Heart right ventricle (tissue), 16 donors: ENCODE results near the gene RPL28. TPM values are rescaled to one million over a fixed set of nuclear protein-coding genes. Genes with fewer than 3 reads are reported as not detected.

ENCODE experiments used
- ATAC-seq, 8 donors: fragments of 200-7000 bp; cut with Tn5 transposase; one replicate each; pipeline ENCODE4 v1.9.1; 2020; ENCODE audit warnings: mild to moderate bottlenecking in 8 of 8, moderate library complexity in 8 of 8, moderate number of reproducible peaks in 1 of 8
- DNase-seq, 2 donors: peaks; one replicate each; pipeline ENCODE4 v3.0.0-alpha.2; 2020
- H3K27ac ChIP-seq, 10 donors: fragments of 200-600 bp; sonication (generic) in 2 of 10; one replicate each; pipeline versions ENCODE4 v1.5.0 to v1.8.0; 2020 to 2022; ENCODE audit warnings: mild to moderate bottlenecking in 3 of 10
- H3K27me3 ChIP-seq, 7 donors: fragments of 200-600 bp; one replicate each; pipeline ENCODE4 v1.8.0; 2021 to 2022; ENCODE audit warnings: mild to moderate bottlenecking in 2 of 7
- H3K36me3 ChIP-seq, 9 donors: fragments of 200-600 bp; sonication (generic) in 1 of 9; one replicate each; pipeline versions ENCODE4 v1.5.0 to v1.8.0; 2020 to 2022; ENCODE audit warnings: mild to moderate bottlenecking in 2 of 9
- H3K4me1 ChIP-seq, 9 donors: fragments of 200-600 bp; sonication (generic) in 1 of 9; one replicate each; pipeline versions ENCODE4 v1.5.0 to v1.8.0; 2020 to 2022; ENCODE audit warnings: mild to moderate bottlenecking in 4 of 9
- H3K4me3 ChIP-seq, 10 donors: fragments of 200-600 bp; sonication (generic) in 2 of 10; one replicate each; pipeline versions ENCODE4 v1.5.0 to v1.8.0; 2020 to 2022; ENCODE audit warnings: mild to moderate bottlenecking in 7 of 10, moderate library complexity in 2 of 10
- H3K9me3 ChIP-seq, 11 donors: fragments of 200-600 bp in 10 of 11; sonication (generic) in 2 of 11; one replicate each; pipeline versions ENCODE4 v1.5.0 to v1.8.0; 2013 to 2022; ENCODE audit warnings: mild to moderate bottlenecking in 2 of 11, control low read depth in 1 of 11, moderate library complexity in 1 of 11
- CTCF ChIP-seq, 9 donors: fragments of 200-600 bp; sonication (generic) in 2 of 9; IDR thresholded peaks; one replicate each; pipeline versions ENCODE4 v1.5.0 to v1.8.0; 2021 to 2022; ENCODE audit warnings: antibody characterized with exemption in 9 of 9, mild to moderate bottlenecking in 5 of 9, moderate library complexity in 1 of 9
- WGBS, 2 donors: extraction: QIAGEN DNeasy Blood & Tissue Kit; methylation state at CpG; one replicate each; pipeline ENCODE4 v1.1.7; 2013; ENCODE audit warnings: inconsistent platforms in 1 of 2; 5-methylcytosine and 5-hydroxymethylcytosine counted together
- intact Hi-C, 10 donors: fragments of 100-400 bp; cut with DNase I; formaldehyde crosslinking; loops; one replicate each; pipeline versions ENCODE4 v1.11.1 to v1.14.2; 2022
- polyA plus RNA-seq, 2 donors: library from polyadenylated mRNA; stranded (reverse); fragments of 200-250 nt; gene quantifications; one replicate each; pipeline ENCODE4 v1.2.3, GENCODE V29; 2013
- total RNA-seq, 10 donors: library from RNA; stranded (reverse); fragmentation: NEBNext Ultra II Directional in 3 of 10; extraction: Animal tissue kit (Norgen Biotek cat#: 25700) in 3 of 10; gene quantifications; one replicate each; pipeline versions ENCODE4 v1.2.1 to v1.2.4, GENCODE V29; 2021 to 2023
- donor health status: Arrhythmogenic right ventricular cardiomyopathy.
- donor health status: ischemic (EF 13 %, LVEDD 7.1; RV severe dilation, severe dysfunction).
- donor health status: healthy with polysubstance abuse.
- donor health status: DM: no; HTN: yes; CAD: no.
- donor health status: DM: no; HTN: no; CAD: no.
- donor health status: ischemic (EF 25% LVEDD 6.9; RV normal size, moderate dysfunction).
- donor health status: ischemic (EF 25% LVEDD 5.7; RV mildly dilated, moderate dysfunction).
- donor health status: healthy.
- donor health status: DM: yes; HTN: yes; CAD: no.
- donor health status: Ischemic cardiomyopathy.
- donor health status: ischemic (EF 35%, LVEDD 5.7; RV mildly dilated, moderate dysfunction).
- donor health status: nonischemic (EF 11% LVEDD 7.7; RV severe dilation, severe dysfunction).
- donor health status: DM: yes; HTN: yes; CAD: no.
- donor health status: PGD.
- donor health status: ischemic (EF 29% LVEDD 5.4; RV normal size, mild dysfunction).
- donor health status: nonischemic (EF 23%, LVEDD 6.1; RV moderate dilation, normal function).

The RPL28 gene
- total and polyA plus RNA-seq, 12 donors: 473 to 1,617 (median 593) TPM

GRCh38 chr19:55376241-55376933, 9.3 kb upstream of the RPL28 start, which contains the start of gene TMEM190:
Gene TMEM190, plus strand, starts transcription at chr19:55376826. Its CDS starts 28 bp downstream, at chr19:55376854.
- intact Hi-C loops: no loop called here
- peak in 1 of 8 donors; percentile 14 for ATAC-seq
- no peak within 1 kb of the TSS for H3K4me3 ChIP-seq
- H3K9me3 ChIP-seq: no peaks in the 10 kb centered on the region
- H3K27ac ChIP-seq: no peak within 1 kb of the TSS
- H3K4me1 ChIP-seq: peaks cover 0 to 14% (median 5%) of the 10 kb centered on the region in 9 donors
- no peak for DNase-seq
- peaks cover 0 to 61% (median 57%) of the 10 kb centered on the region in 7 donors for H3K27me3 ChIP-seq
- 39 to 48% methylated on average over 21 of the region's 21 CpGs for WGBS, 2 donors
- no peak for TF ChIP-seq CTCF (IDR thresholded peaks at IDR 0.05)
- no peaks in the 10 kb centered on the region for H3K36me3 ChIP-seq

DNA sequence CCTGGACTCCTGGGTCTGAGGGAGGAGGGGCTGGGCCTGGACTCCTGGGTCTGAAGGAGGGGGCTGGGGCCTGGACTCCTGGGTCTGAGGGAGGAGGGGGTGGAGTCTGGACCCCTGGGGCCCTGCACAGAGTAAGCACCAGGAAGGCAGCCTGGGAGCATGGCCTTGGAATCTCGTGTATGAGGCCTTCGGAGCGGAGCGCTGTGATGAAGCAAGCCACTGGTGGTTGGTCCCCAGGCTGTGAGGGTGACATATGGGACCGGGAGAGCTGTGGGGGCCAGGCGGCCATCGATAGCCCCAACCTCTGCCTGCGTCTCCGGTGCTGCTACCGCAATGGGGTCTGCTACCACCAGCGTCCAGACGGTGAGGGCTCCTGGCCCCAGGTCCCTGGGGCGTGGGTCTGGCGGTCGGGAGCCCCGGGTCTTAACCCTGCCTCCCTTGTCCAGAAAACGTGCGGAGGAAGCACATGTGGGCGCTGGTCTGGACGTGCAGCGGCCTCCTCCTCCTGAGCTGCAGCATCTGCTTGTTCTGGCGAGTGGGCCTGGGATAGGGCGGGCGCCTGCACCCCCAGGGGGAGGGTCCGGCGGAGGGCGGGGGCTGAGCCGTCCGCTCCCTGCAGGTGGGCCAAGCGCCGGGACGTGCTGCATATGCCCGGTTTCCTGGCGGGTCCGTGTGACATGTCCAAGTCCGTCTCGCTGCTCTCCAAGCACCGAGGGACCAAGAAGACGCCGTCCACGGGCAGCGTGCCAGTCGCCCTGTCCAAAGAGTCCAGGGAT, 8.2 kb upstream of the RPL28 start:
- intact Hi-C loops: no loop called here
- peak in 2 of 8 donors; percentile 9 to 18 for ATAC-seq
- WGBS, 2 donors: 6 to 9% methylated on average over 43 of the region's 43 CpGs
- no peak for DNase-seq
- peaks cover 0 to 50% (median 45%) of the 10 kb centered on the region in 7 donors for H3K27me3 ChIP-seq
- TF ChIP-seq CTCF (IDR thresholded peaks at IDR 0.05): no peak
- H3K4me3 ChIP-seq: no peak overlapping the region
- peaks cover 0 to 14% (median 5%) of the 10 kb centered on the region in 9 donors for H3K4me1 ChIP-seq
- H3K36me3 ChIP-seq: no peaks in the 10 kb centered on the region
- no peak overlapping the region for H3K27ac ChIP-seq
- H3K9me3 ChIP-seq: no peaks in the 10 kb centered on the region

- no peaks in the 10 kb centered on the region for H3K9me3 ChIP-seq
- H3K4me1 ChIP-seq: peaks cover 4 to 18% (median 10%) of the 10 kb centered on the region in 9 donors
- DNase-seq: no peak
- no peak overlapping the region for H3K27ac ChIP-seq
- H3K36me3 ChIP-seq: no peaks in the 10 kb centered on the region
- no peak overlapping the region for H3K4me3 ChIP-seq
- no peak for ATAC-seq
- intact Hi-C loops: no loop called here
- WGBS, 2 donors: 56 to 67% methylated on average over 10 to 11 of the region's 11 CpGs
- no peak for TF ChIP-seq CTCF (IDR thresholded peaks at IDR 0.05)
- H3K27me3 ChIP-seq: peaks cover 0 to 37% (median 32%) of the 10 kb centered on the region in 7 donors
Measured at GRCh38 chr19:55379174-55379573, 6.6 kb upstream of the RPL28 start.

DNA sequence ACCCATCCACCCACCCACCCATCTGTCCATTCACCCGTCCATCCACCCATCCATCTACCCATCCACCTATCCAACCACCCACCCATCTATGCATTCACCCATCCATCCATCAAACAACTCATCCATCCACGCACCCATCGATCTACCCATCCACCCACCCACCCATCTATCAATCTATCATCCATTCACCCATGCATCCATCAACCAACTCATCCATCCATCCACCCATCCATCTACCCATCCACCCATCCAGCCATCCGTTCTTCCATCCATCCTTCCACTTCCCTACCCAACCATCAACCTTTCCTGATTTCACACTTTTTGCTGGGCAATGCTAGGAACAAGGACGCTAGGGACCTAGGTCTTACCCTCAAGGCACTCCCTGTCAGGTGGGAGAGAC, 3.7 kb upstream of the RPL28 start:
- WGBS, 2 donors: 98 to 99% methylated on average over 5 of the region's 5 CpGs
- Histone ChIP-seq H3K36me3 (peaks cover 0 to 6% (median 2%) of the 10 kb centered on the region in 9 donors), H3K27ac (no peak overlapping the region), H3K27me3 (peaks cover 0 to 14% (median 8%) of the 10 kb centered on the region in 7 donors), H3K9me3 (no peaks in the 10 kb centered on the region), H3K4me3 (no peak overlapping the region), H3K4me1 (peaks cover 12 to 32% (median 24%) of the 10 kb centered on the region in 9 donors)
- intact Hi-C loops: loop anchor here in 9 of 10 donors (2.0 to 10.0 kb wide), 4 partner anchors 41 to 80 kb away; no protein-coding TSS in a partner anchor
- TF ChIP-seq CTCF (IDR thresholded peaks at IDR 0.05): no peak
- DNase-seq: no peak
- ATAC-seq: no peak
